CD4-positive, alpha-beta T cell (primary cell): ENCODE measurements around the gene ATP12A. TPM values are rescaled to one million over a fixed set of nuclear protein-coding genes. Genes with fewer than 3 reads are reported as not detected.

Source experiments
- ATAC-seq: fragments of 200-7000 bp; cut with Tn5 transposase; one replicate; pipeline ENCODE4 v1.10.0; 2022; ENCODE audit warnings: mild to moderate bottlenecking; ENCODE audit not compliant: poor library complexity
- CTCF ChIA-PET: fragments of 350-600 bp; sonication (Branson Sonifier 250); formaldehyde crosslinking; loops from one replicate; lab custom pipeline; 2021; ENCODE audit warnings: antibody characterized with exemption, inconsistent platforms; lab: Charles Lee
- POLR2A ChIA-PET: fragments of 350-600 bp; sonication (Branson Sonifier 250); formaldehyde crosslinking; loops from one replicate; lab custom pipeline; 2021; ENCODE audit warnings: antibody characterized with exemption, inconsistent platforms; lab: Charles Lee
- DNase-seq, 14 experiments: peaks; one replicate each; pipeline ENCODE4 v3.0.0-alpha.2; 2013 to 2020; ENCODE audit warnings: mixed read lengths in 2 of 14
- H3K27ac ChIP-seq, 2 donors: one replicate each; pipeline versions ENCODE4 v1.5.1 to v1.7.0; 2013; ENCODE audit warnings: low read length in 2 of 2, low read depth in 1 of 2, mild to moderate bottlenecking in 1 of 2
- H3K27me3 ChIP-seq, 2 experiments: 1 replicate in 1 of 2; 2 replicates in 1 of 2; pipeline versions ENCODE4 v1.6.1 to v1.7.0; 2013; ENCODE audit warnings: low read length in 2 of 2, control low read depth in 1 of 2, mild to moderate bottlenecking in 1 of 2, moderate library complexity in 1 of 2; ENCODE audit not compliant: insufficient read depth in 2 of 2, control insufficient read depth in 1 of 2
- H3K36me3 ChIP-seq: one replicate; pipeline ENCODE4 v1.6.1; 2013; ENCODE audit warnings: low read length, control low read depth; ENCODE audit not compliant: insufficient read depth
- H3K4me1 ChIP-seq: one replicate; pipeline ENCODE4 v1.6.1; 2013; ENCODE audit warnings: low read length, control low read depth; ENCODE audit not compliant: insufficient read depth
- H3K4me3 ChIP-seq: one replicate; pipeline ENCODE4 v1.5.1; 2013; ENCODE audit warnings: mild to moderate bottlenecking, low read length, moderate library complexity
- H3K9me3 ChIP-seq, 2 experiments: 1 replicate in 1 of 2; 2 replicates in 1 of 2; pipeline versions ENCODE4 v1.6.1 to v1.7.0; 2013; ENCODE audit warnings: low read length in 2 of 2, mild to moderate bottlenecking in 2 of 2, control low read depth in 1 of 2, moderate library complexity in 1 of 2; ENCODE audit not compliant: control insufficient read depth in 1 of 2, insufficient read depth in 1 of 2
- H3K27ac Mint-ChIP-seq: one replicate; pipeline ENCODE4 v1.8.0; 2020; ENCODE audit warnings: mixed read lengths
- H3K27me3 Mint-ChIP-seq: one replicate; pipeline ENCODE4 v1.8.0; 2021; ENCODE audit warnings: mixed read lengths
- H3K36me3 Mint-ChIP-seq: one replicate; pipeline ENCODE4 v1.8.0; 2021; ENCODE audit warnings: low read depth, mixed read lengths
- H3K4me1 Mint-ChIP-seq: one replicate; pipeline ENCODE4 v1.8.0; 2021; ENCODE audit warnings: low read depth, mixed read lengths
- H3K4me3 Mint-ChIP-seq: one replicate; pipeline ENCODE4 v1.8.0; 2020; ENCODE audit warnings: mild to moderate bottlenecking, mixed read lengths
- H3K9me3 Mint-ChIP-seq: one replicate; pipeline ENCODE4 v1.8.0; 2020; ENCODE audit warnings: mixed read lengths
- intact Hi-C, 2 experiments: fragments of 100-400 bp; cut with DNase I in 1 of 2; cut with micrococcal nuclease in 1 of 2; formaldehyde crosslinking; loops; one replicate each; pipeline versions ENCODE4 v1.15.1 to v1.9.0; 2023 to 2025; cut with DNase I, micrococcal nuclease
- total RNA-seq, 174 experiments: library from RNA in 2 of 174; stranded (reverse) in 2 of 174; gene quantifications; one replicate each; pipeline ENCODE4 v1.2.3 and lab custom pipeline; 2021 to 2026
- TF ChIP-seq, protein P1 (sequence below): fragments of 200-600 bp; IDR thresholded peaks from one replicate; pipeline ENCODE4 v1.8.0; 2022; ENCODE audit warnings: antibody characterized with exemption, mild to moderate bottlenecking

Gene ATP12A
- total RNA-seq, 2 experiments from 2014 or later, result 0.05 to 0.06 TPM

- Histone ChIP-seq H3K36me3 (no peaks in the 10 kb centered on the region), H3K27me3 (peaks cover 0 to 2% of the 10 kb centered on the region in 2 experiments), H3K27ac (no peak overlapping the region), H3K4me1 (no peaks in the 10 kb centered on the region), H3K9me3 (no peaks in the 10 kb centered on the region), H3K4me3 (no peak overlapping the region)
- no peak for ATAC-seq
- ChIA-PET CTCF (no interaction called here), POLR2A (no interaction called here)
- Mint-ChIP-seq H3K9me3 (no peaks in the 10 kb centered on the region), H3K27ac (no peak overlapping the region), H3K4me1 (no peaks in the 10 kb centered on the region), H3K4me3 (no peak overlapping the region), H3K36me3 (no peaks in the 10 kb centered on the region), H3K27me3 (no peaks in the 10 kb centered on the region)
- TF ChIP-seq, protein P1, sequence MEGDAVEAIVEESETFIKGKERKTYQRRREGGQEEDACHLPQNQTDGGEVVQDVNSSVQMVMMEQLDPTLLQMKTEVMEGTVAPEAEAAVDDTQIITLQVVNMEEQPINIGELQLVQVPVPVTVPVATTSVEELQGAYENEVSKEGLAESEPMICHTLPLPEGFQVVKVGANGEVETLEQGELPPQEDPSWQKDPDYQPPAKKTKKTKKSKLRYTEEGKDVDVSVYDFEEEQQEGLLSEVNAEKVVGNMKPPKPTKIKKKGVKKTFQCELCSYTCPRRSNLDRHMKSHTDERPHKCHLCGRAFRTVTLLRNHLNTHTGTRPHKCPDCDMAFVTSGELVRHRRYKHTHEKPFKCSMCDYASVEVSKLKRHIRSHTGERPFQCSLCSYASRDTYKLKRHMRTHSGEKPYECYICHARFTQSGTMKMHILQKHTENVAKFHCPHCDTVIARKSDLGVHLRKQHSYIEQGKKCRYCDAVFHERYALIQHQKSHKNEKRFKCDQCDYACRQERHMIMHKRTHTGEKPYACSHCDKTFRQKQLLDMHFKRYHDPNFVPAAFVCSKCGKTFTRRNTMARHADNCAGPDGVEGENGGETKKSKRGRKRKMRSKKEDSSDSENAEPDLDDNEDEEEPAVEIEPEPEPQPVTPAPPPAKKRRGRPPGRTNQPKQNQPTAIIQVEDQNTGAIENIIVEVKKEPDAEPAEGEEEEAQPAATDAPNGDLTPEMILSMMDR, result no peak
- no peak for DNase-seq
- intact Hi-C loops, result no loop called here
Observed at GRCh38 chr13:24717217-24717616, 37.0 kb downstream of the ATP12A start.

DNA sequence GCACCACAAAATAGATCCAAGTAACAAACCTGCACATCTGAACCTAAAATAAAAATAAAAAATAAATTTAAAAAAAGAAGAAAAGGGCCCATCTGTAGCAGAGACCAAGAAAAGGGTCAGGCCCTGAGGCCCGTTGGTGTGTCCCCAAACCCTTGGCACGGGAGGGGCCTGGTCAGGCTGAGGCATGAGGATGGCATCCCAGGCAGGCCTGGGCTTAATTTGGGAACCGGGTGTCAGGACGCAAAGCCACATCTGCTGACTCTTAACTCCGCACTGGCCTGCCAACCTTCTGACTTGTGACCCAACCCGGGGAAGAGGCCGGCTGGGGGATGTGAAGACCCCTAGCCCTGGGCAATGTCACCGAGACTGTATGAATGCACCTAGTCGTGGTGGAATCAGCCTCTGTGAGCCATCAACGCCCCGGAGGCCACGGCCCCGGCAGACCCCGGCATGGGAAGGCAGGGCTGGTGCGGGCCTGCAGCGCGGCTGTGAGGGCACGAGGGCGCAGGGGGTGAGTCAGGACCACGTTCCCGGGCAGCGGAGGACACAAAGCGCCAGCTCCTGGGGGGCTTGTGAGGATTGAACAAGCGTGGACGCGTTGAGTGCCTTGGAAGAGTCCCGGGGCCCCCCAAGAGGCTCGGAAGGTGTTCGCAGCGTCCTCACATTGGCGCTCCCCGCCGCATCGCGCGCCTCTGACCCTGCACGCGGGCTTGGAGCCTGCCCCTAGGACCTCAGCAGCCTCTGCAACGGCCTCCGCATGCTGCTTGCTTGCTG lies 38.2 kb downstream of the ATP12A start:
- intact Hi-C loops, result no loop called here
- no peaks in the 10 kb centered on the region for H3K36me3 Mint-ChIP-seq
- no peaks in the 10 kb centered on the region for H3K9me3 ChIP-seq
- DNase-seq, result no peak
- ATAC-seq, result no peak
- no peaks in the 10 kb centered on the region for H3K4me1 ChIP-seq
- H3K4me3 Mint-ChIP-seq, result no peak overlapping the region
- H3K27ac Mint-ChIP-seq, result no peak overlapping the region
- H3K9me3 Mint-ChIP-seq, result no peaks in the 10 kb centered on the region
- H3K27me3 Mint-ChIP-seq, result no peaks in the 10 kb centered on the region
- no peaks in the 10 kb centered on the region for H3K36me3 ChIP-seq
- H3K27me3 ChIP-seq, result peaks cover 0 to 2% of the 10 kb centered on the region in 2 experiments
- no peak overlapping the region for H3K27ac ChIP-seq
- ChIA-PET CTCF (no interaction called here), POLR2A (interaction anchor here (2.2 kb wide), 1 partner anchor 9 kb away, joined by 7 read pairs; no protein-coding TSS in a partner anchor)
- no peak overlapping the region for H3K4me3 ChIP-seq
- H3K4me1 Mint-ChIP-seq, result no peaks in the 10 kb centered on the region
- TF ChIP-seq, protein P1, result no peak

GRCh38 chr13:24719139-24719538 lies 38.9 kb downstream of the ATP12A start:
- peaks cover 0 to 2% of the 10 kb centered on the region in 2 experiments for H3K27me3 ChIP-seq
- H3K27me3 Mint-ChIP-seq, result no peaks in the 10 kb centered on the region
- no peaks in the 10 kb centered on the region for H3K36me3 ChIP-seq
- no peak overlapping the region for H3K27ac Mint-ChIP-seq
- POLR2A ChIA-PET, result interaction anchor here (2.2 kb wide), 1 partner anchor 10 kb away, joined by 7 read pairs; no protein-coding TSS in a partner anchor
- no peak for ATAC-seq
- H3K4me1 Mint-ChIP-seq, result no peaks in the 10 kb centered on the region
- H3K9me3 Mint-ChIP-seq, result no peaks in the 10 kb centered on the region
- TF ChIP-seq, protein P1, result no peak
- intact Hi-C loops, result no loop called here
- H3K4me3 Mint-ChIP-seq, result no peak overlapping the region
- CTCF ChIA-PET, result interaction anchor here (0.6 kb wide), 1 partner anchor 1357 kb away, joined by 3 read pairs; no protein-coding TSS in a partner anchor
- DNase-seq, result no peak
- no peak overlapping the region for H3K4me3 ChIP-seq
- H3K27ac ChIP-seq, result no peak overlapping the region
- H3K4me1 ChIP-seq, result no peaks in the 10 kb centered on the region
- no peaks in the 10 kb centered on the region for H3K9me3 ChIP-seq
- H3K36me3 Mint-ChIP-seq, result no peaks in the 10 kb centered on the region
